ENCODE results near the gene EIF2B5.

DNA sequence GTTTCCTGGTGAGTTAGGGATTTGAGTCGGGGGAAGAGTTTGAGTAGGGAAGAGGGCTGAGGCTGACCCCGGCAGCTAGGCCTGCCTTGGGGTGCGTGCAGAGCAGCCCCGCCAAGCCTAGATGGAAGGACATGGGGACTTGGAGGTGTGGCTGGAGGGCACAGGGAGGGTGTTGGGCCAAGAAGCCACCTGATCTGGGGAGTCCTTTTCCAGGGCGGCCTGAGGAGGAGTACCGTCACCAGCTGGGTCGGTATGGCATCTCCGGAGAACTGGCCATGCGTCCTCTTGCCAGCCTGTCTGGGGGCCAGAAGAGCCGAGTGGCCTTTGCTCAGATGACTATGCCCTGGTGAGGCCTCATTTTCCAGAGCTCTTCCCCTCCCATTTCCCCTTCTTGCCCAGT, 57.7 kb downstream of the EIF2B5 start:
- no peak for TF ChIP-seq EZH2phosphoT487 (IDR thresholded peaks at IDR 0.05; ENCODE audit: low read length)
- TF ChIP-seq, protein P1, sequence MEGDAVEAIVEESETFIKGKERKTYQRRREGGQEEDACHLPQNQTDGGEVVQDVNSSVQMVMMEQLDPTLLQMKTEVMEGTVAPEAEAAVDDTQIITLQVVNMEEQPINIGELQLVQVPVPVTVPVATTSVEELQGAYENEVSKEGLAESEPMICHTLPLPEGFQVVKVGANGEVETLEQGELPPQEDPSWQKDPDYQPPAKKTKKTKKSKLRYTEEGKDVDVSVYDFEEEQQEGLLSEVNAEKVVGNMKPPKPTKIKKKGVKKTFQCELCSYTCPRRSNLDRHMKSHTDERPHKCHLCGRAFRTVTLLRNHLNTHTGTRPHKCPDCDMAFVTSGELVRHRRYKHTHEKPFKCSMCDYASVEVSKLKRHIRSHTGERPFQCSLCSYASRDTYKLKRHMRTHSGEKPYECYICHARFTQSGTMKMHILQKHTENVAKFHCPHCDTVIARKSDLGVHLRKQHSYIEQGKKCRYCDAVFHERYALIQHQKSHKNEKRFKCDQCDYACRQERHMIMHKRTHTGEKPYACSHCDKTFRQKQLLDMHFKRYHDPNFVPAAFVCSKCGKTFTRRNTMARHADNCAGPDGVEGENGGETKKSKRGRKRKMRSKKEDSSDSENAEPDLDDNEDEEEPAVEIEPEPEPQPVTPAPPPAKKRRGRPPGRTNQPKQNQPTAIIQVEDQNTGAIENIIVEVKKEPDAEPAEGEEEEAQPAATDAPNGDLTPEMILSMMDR (IDR thresholded peaks at IDR 0.05; ENCODE audit: low read length) = no peak
